Suppressor macrophage (primary cell): ENCODE results near the gene C11orf97.
"Not testable (repeated sequence)": the region's sequence is repeated elsewhere in the genome, so short reads cannot be mapped to it uniquely, and the experiment has no call there.

Source experiments
- DNase-seq, 4 experiments: peaks; one replicate each; pipeline ENCODE4 v3.0.0-alpha.2; 2020 to 2022
- total RNA-seq, 17 experiments: gene quantifications; one replicate each; lab custom pipeline; 2026; ENCODE audit warnings: mixed read lengths in 6 of 17, inconsistent platforms in 3 of 17; lab: John Stamatoyannopoulos, UW

Gene C11orf97
- total RNA-seq, result 0 to 0.44 (median 0) reads per million in 17 experiments

- peak; percentile 39 to 77 (median 62) for DNase-seq
These were observed at the start of gene C11orf97 for GRCh38 chr11:94511932-94512781. TSS of gene C11orf97 (plus strand) at chr11:94512461. CDS start at chr11:94512529, 68 bp downstream.

DNA sequence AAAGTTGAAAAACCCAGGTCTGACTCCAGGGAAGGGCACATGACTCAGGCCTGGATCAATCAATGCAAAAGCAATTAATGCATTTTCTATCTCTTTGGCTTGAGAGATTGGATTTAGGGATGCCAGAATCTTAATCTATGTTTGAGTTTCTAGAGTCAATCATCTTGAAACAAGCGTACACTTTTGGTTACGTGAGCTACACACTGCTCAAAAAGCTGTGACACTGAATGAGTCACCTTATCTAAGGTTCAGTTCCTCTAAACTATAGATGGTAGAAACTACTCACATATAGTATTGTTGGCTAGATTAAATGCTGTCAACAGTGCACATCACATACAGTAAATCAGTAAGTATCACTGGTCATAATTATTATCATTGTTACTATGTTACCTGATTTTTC is 42.8 kb upstream of the C11orf97 start:
- peak in 2 of 4 experiments; percentile 18 to 27 for DNase-seq

GRCh38 chr11:94472916-94473799 is 39.1 kb upstream of the C11orf97 start:
- DNase-seq, result peak; percentile 49 to 85 (median 73)

DNA sequence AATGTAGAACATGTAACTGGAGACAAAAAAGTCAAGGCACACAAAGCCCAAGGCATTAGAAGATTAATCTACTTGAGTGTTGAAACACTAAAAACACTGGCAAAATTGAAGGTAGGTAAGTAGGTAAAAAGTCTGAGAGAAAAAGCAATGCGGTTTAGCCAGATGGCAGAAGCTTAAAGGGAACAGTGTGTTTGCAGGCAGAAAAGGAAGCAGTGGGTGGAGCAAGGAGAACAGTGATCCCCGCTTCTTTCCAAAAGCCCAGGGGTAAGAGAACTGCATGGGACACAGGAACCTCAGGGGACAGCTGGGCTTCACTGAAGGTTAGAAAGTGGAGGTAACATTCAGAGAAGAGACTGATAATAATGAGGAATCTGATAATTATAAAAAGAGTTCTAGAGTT is 34.6 kb upstream of the C11orf97 start:
- peak in 3 of 4 experiments; percentile 18 to 43 (median 29) for DNase-seq

DNA sequence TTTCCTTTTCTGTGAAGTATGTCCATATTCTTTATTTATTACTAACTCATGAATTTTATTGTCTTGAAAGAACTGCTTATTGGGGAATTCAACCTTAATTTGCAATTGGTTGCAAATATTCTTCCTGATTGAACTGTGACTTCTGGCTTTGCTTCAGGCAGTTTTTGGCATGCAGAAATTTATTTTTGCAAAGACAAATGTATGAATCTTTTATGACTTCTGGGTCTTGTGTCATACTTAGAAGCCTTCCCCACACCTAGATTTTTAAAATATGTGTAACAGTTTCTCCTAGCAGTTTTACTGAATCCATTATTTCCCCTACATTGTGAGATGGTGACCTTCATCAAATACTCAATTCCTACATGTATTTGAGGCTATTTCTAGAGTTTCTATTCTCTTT is 30.9 kb upstream of the C11orf97 start:
- no peak for DNase-seq

GRCh38 chr11:94486068-94486467 is 26.2 kb upstream of the C11orf97 start:
- no peak for DNase-seq

- peak; percentile 98 to 99 (median 98) for DNase-seq
These were observed 18.8 kb upstream of the C11orf97 start, which contains the start of the genes ANKRD49 and MRE11 for GRCh38 chr11:94493281-94494125. TSS of gene ANKRD49 (plus strand) at chr11:94493984. CDS start at chr11:94496694, 2,710 bp downstream. TSS of gene MRE11 (minus strand) at chr11:94493844. CDS start at chr11:94492801, 1,043 bp downstream.

GRCh38 chr11:94494126-94494680 is 18.1 kb upstream of the C11orf97 start:
- DNase-seq, result no peak

GRCh38 chr11:94500181-94500580 is 12.1 kb upstream of the C11orf97 start:
- no peak for DNase-seq

GRCh38 chr11:94501522-94501921 is 10.7 kb upstream of the C11orf97 start:
- DNase-seq, result no peak

- DNase-seq, result peak; percentile 49 to 81 (median 73)
These were observed 7.5 kb upstream of the C11orf97 start for GRCh38 chr11:94504689-94505293.

GRCh38 chr11:94506513-94506912 is 5.7 kb upstream of the C11orf97 start:
- not testable (repeated sequence) for DNase-seq

DNA sequence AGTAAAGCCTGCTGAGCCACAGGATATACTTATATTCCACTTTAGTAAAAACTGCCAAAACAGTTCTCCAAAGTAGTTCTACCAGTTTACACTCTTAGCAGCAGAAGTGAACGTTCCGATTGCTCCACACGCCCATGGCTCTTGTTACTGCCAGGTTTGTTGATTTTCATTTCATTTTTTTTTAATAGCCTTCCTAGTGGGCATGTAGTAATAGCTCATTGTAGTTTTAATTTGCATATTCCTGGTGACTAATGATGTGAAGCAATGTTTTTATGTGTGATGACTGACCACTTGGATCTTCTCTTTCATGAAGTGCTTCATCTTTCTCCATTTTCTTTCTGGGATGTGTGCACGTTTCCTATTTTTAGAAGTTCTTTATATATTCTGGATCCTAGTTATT is 4.8 kb upstream of the C11orf97 start:
- DNase-seq, result no peak

DNA sequence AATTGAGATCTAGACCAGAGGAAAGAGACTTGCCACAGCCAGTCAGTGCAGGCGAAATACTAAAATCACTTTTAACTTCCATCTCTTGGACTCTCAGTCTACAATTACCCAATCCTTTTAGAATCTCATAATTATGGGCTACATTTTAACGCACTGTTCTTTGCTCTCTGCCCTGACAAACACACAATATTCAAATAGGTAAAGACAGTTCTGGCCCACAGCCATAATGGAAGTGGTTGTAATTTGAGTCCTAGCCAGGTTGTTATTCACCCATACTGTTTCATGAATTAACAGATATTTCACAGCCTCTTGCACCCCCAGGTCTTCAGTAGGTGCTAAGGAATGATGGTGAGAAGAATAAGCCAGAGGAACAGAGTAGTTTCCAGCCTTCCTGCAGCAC is 830 bp downstream of the C11orf97 start:
- peak in 1 of 4 experiments; percentile 33 for DNase-seq

DNA sequence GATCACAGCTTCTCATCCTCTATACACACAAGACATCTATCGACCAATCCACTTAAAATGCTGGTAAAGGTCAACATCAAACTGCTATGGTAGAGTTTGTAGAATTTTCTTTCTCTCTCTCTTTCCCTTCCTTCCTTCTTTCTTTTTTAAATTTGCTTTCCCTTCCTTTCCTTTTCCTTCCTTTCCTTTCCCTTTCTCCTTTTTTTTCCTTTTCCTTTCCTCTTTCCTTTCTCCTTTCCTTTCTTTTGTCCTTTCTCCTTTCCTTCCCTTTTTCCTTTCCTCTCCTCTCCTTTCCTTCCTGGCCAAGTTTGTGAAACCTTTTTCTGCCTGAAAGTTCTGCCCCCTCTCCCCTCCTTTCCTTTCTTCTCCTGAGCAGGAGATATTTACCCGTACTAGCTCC is 3.1 kb downstream of the C11orf97 start:
- DNase-seq, result no peak

DNA sequence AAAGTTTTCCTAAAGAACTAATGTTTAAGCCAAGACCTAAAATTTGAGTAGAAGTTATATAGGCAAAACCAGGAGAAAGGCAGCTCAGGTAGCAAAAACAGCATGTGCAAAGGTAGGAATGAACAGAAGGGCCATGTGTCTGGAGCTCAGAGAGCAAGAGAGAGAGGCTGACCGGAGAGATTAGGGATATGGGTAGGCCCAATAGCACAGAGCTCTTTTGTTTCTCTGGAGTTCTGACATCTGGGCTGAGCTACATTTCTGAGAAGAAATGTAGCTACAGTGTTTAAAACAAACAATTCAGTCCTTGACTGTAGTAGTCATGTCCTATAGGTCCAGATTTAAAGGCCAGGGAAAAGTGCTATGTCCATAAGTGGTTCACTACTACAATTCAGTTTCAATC is 4.5 kb downstream of the C11orf97 start:
- no peak for DNase-seq

GRCh38 chr11:94518300-94518699 is 6.0 kb downstream of the C11orf97 start:
- no peak for DNase-seq

DNA sequence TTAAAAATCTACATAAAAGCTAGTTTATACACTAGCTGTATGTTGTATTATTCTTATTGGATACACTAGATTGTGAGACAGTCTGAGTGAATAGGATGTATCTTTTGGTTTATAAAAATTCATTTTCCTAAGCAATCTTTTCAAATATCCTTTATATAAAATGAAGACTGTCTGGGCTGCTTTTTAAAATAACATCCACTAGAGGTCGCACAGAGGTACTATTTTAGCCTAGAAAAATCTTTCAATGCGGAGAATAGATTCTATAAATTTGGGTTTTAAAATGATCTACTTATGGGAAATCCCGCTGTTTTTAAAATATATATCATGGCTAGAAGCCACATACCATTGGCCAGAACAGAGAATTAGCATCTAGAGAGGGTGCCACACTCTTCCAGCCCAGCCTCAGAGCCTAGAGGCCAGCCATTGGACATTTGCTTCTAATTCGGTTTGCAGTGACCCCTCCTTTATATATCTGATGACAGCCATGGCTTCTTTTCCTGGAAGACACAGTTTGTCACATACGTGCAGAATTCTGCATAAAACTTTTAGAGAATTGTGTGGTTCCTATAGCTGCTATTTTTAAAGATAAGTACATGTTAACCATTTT is 7.3 kb downstream of the C11orf97 start:
- peak; percentile 51 to 79 (median 67) for DNase-seq

GRCh38 chr11:94521684-94522083 is 9.4 kb downstream of the C11orf97 start:
- DNase-seq, result peak; percentile 29 to 60 (median 50)

GRCh38 chr11:94524341-94524740 is 12.1 kb downstream of the C11orf97 start:
- DNase-seq, result no peak
